ENCODE measurements around the gene ZNF362.

Gene ZNF362

GRCh38 chr1:33270808-33271465 lies 14.6 kb downstream of the ZNF362 start:
- Histone ChIP-seq H3K27me3 (ENCODE audit: insufficient read depth, low read length) (no peaks in the 10 kb centered on the region), H3K4me3 (ENCODE audit: low read length) (no peak overlapping the region), H3K4me1 (ENCODE audit: insufficient read depth, low read length) (no peaks in the 10 kb centered on the region), H3K9ac (ENCODE audit: low read depth, low read length) (no peak overlapping the region), H3K27ac (ENCODE audit: low read length) (no peak overlapping the region), H3K9me3 (ENCODE audit: insufficient read depth, low read depth, low read length) (no peaks in the 10 kb centered on the region), H3K36me3 (ENCODE audit: insufficient read depth, low read depth, low read length) (peaks cover 9% of the 10 kb centered on the region)

- H3K27me3 ChIP-seq (ENCODE audit: insufficient read depth, low read length): no peaks in the 10 kb centered on the region
- no peak overlapping the region for H3K4me3 ChIP-seq (ENCODE audit: low read length)
- H3K9ac ChIP-seq (ENCODE audit: low read depth, low read length): no peak overlapping the region
- no peak overlapping the region for H3K27ac ChIP-seq (ENCODE audit: low read length)
- no peaks in the 10 kb centered on the region for H3K4me1 ChIP-seq (ENCODE audit: insufficient read depth, low read length)
- peaks cover 15% of the 10 kb centered on the region for H3K36me3 ChIP-seq (ENCODE audit: insufficient read depth, low read depth, low read length)
- no peaks in the 10 kb centered on the region for H3K9me3 ChIP-seq (ENCODE audit: insufficient read depth, low read depth, low read length)
Observed at GRCh38 chr1:33271666-33272505, 15.6 kb downstream of the ZNF362 start.

- H3K27me3 ChIP-seq (ENCODE audit: insufficient read depth, low read length): no peaks in the 10 kb centered on the region
- no peak overlapping the region for H3K27ac ChIP-seq (ENCODE audit: low read length)
- H3K9me3 ChIP-seq (ENCODE audit: insufficient read depth, low read depth, low read length): no peaks in the 10 kb centered on the region
- H3K4me1 ChIP-seq (ENCODE audit: insufficient read depth, low read length): no peaks in the 10 kb centered on the region
- H3K9ac ChIP-seq (ENCODE audit: low read depth, low read length): no peak overlapping the region
- no peak overlapping the region for H3K4me3 ChIP-seq (ENCODE audit: low read length)
- H3K36me3 ChIP-seq (ENCODE audit: insufficient read depth, low read depth, low read length): peaks cover 21% of the 10 kb centered on the region
Observed at GRCh38 chr1:33272509-33272908, 16.2 kb downstream of the ZNF362 start.

- no peaks in the 10 kb centered on the region for H3K9me3 ChIP-seq (ENCODE audit: insufficient read depth, low read depth, low read length)
- H3K4me3 ChIP-seq (ENCODE audit: low read length): no peak overlapping the region
- H3K4me1 ChIP-seq (ENCODE audit: insufficient read depth, low read length): no peaks in the 10 kb centered on the region
- H3K27ac ChIP-seq (ENCODE audit: low read length): no peak overlapping the region
- peaks cover 23% of the 10 kb centered on the region for H3K36me3 ChIP-seq (ENCODE audit: insufficient read depth, low read depth, low read length)
- no peaks in the 10 kb centered on the region for H3K27me3 ChIP-seq (ENCODE audit: insufficient read depth, low read length)
- no peak overlapping the region for H3K9ac ChIP-seq (ENCODE audit: low read depth, low read length)
Observed at GRCh38 chr1:33272930-33273329, 16.6 kb downstream of the ZNF362 start.

- Histone ChIP-seq H3K9me3 (ENCODE audit: insufficient read depth, low read depth, low read length) (no peaks in the 10 kb centered on the region), H3K4me3 (ENCODE audit: low read length) (no peak overlapping the region), H3K36me3 (ENCODE audit: insufficient read depth, low read depth, low read length) (peaks cover 28% of the 10 kb centered on the region), H3K4me1 (ENCODE audit: insufficient read depth, low read length) (no peaks in the 10 kb centered on the region), H3K27ac (ENCODE audit: low read length) (no peak overlapping the region), H3K27me3 (ENCODE audit: insufficient read depth, low read length) (no peaks in the 10 kb centered on the region), H3K9ac (ENCODE audit: low read depth, low read length) (no peak overlapping the region)
Observed at GRCh38 chr1:33273406-33273805, 17.1 kb downstream of the ZNF362 start.

- no peaks in the 10 kb centered on the region for H3K27me3 ChIP-seq (ENCODE audit: insufficient read depth, low read length)
- no peak overlapping the region for H3K27ac ChIP-seq (ENCODE audit: low read length)
- H3K36me3 ChIP-seq (ENCODE audit: insufficient read depth, low read depth, low read length): peaks cover 32% of the 10 kb centered on the region
- no peak overlapping the region for H3K4me3 ChIP-seq (ENCODE audit: low read length)
- H3K9me3 ChIP-seq (ENCODE audit: insufficient read depth, low read depth, low read length): no peaks in the 10 kb centered on the region
- no peak overlapping the region for H3K9ac ChIP-seq (ENCODE audit: low read depth, low read length)
- H3K4me1 ChIP-seq (ENCODE audit: insufficient read depth, low read length): no peaks in the 10 kb centered on the region
Observed at GRCh38 chr1:33273961-33274371, 17.7 kb downstream of the ZNF362 start.

- no peak overlapping the region for H3K4me3 ChIP-seq (ENCODE audit: low read length)
- H3K9me3 ChIP-seq (ENCODE audit: insufficient read depth, low read depth, low read length): no peaks in the 10 kb centered on the region
- no peak overlapping the region for H3K9ac ChIP-seq (ENCODE audit: low read depth, low read length)
- H3K27me3 ChIP-seq (ENCODE audit: insufficient read depth, low read length): no peaks in the 10 kb centered on the region
- no peak overlapping the region for H3K27ac ChIP-seq (ENCODE audit: low read length)
- H3K36me3 ChIP-seq (ENCODE audit: insufficient read depth, low read depth, low read length): peaks cover 33% of the 10 kb centered on the region
- no peaks in the 10 kb centered on the region for H3K4me1 ChIP-seq (ENCODE audit: insufficient read depth, low read length)
Observed at GRCh38 chr1:33274446-33274845, 18.2 kb downstream of the ZNF362 start.

GRCh38 chr1:33275195-33275594 lies 18.9 kb downstream of the ZNF362 start:
- Histone ChIP-seq H3K36me3 (ENCODE audit: insufficient read depth, low read depth, low read length) (peaks cover 32% of the 10 kb centered on the region), H3K4me3 (ENCODE audit: low read length) (no peak overlapping the region), H3K9me3 (ENCODE audit: insufficient read depth, low read depth, low read length) (no peaks in the 10 kb centered on the region), H3K4me1 (ENCODE audit: insufficient read depth, low read length) (no peaks in the 10 kb centered on the region), H3K9ac (ENCODE audit: low read depth, low read length) (no peak overlapping the region), H3K27ac (ENCODE audit: low read length) (no peak overlapping the region), H3K27me3 (ENCODE audit: insufficient read depth, low read length) (no peaks in the 10 kb centered on the region)

GRCh38 chr1:33275706-33276572 lies 19.6 kb downstream of the ZNF362 start:
- H3K4me1 ChIP-seq (ENCODE audit: insufficient read depth, low read length): no peaks in the 10 kb centered on the region
- no peak overlapping the region for H3K9ac ChIP-seq (ENCODE audit: low read depth, low read length)
- H3K27me3 ChIP-seq (ENCODE audit: insufficient read depth, low read length): no peaks in the 10 kb centered on the region
- no peaks in the 10 kb centered on the region for H3K9me3 ChIP-seq (ENCODE audit: insufficient read depth, low read depth, low read length)
- no peak overlapping the region for H3K4me3 ChIP-seq (ENCODE audit: low read length)
- no peak overlapping the region for H3K27ac ChIP-seq (ENCODE audit: low read length)
- peaks cover 29% of the 10 kb centered on the region for H3K36me3 ChIP-seq (ENCODE audit: insufficient read depth, low read depth, low read length)

GRCh38 chr1:33276573-33277298 lies 20.4 kb downstream of the ZNF362 start:
- H3K36me3 ChIP-seq (ENCODE audit: insufficient read depth, low read depth, low read length): peaks cover 37% of the 10 kb centered on the region
- H3K9ac ChIP-seq (ENCODE audit: low read depth, low read length): no peak overlapping the region

GRCh38 chr1:33277488-33278084 lies 21.3 kb downstream of the ZNF362 start:
- Histone ChIP-seq H3K27me3 (ENCODE audit: insufficient read depth, low read length) (no peaks in the 10 kb centered on the region), H3K9me3 (ENCODE audit: insufficient read depth, low read depth, low read length) (no peaks in the 10 kb centered on the region), H3K4me3 (ENCODE audit: low read length) (no peak overlapping the region), H3K9ac (ENCODE audit: low read depth, low read length) (no peak overlapping the region), H3K36me3 (ENCODE audit: insufficient read depth, low read depth, low read length) (peaks cover 43% of the 10 kb centered on the region), H3K27ac (ENCODE audit: low read length) (no peak overlapping the region), H3K4me1 (ENCODE audit: insufficient read depth, low read length) (no peaks in the 10 kb centered on the region)

More at GRCh38 chr1:33276573-33277298, 20.4 kb downstream of the ZNF362 start:
- Histone ChIP-seq H3K4me3 (ENCODE audit: low read length) (no peak overlapping the region), H3K9me3 (ENCODE audit: insufficient read depth, low read depth, low read length) (no peaks in the 10 kb centered on the region), H3K27ac (ENCODE audit: low read length) (no peak overlapping the region), H3K27me3 (ENCODE audit: insufficient read depth, low read length) (no peaks in the 10 kb centered on the region), H3K4me1 (ENCODE audit: insufficient read depth, low read length) (no peaks in the 10 kb centered on the region)

All from iPS-20b (cell line).